NCI-H2227 (cell line): ENCODE measurements around the gene FRRS1.

Source experiments
- DNase-seq: peaks from one replicate; lab custom pipeline; 2025; ENCODE audit not compliant: unreplicated experiment; lab: John Stamatoyannopoulos, UW

FRRS1 gene

GRCh38 chr1:99677416-99677815, 89.0 kb downstream of the FRRS1 start:
- DNase-seq = no peak

GRCh38 chr1:99676876-99677275, 89.6 kb downstream of the FRRS1 start:
- no peak for DNase-seq

GRCh38 chr1:99675994-99676393, 90.4 kb downstream of the FRRS1 start:
- DNase-seq = no peak

- DNase-seq = no peak
These were observed 91.1 kb downstream of the FRRS1 start for GRCh38 chr1:99675292-99675691.

GRCh38 chr1:99674115-99675064, 92.0 kb downstream of the FRRS1 start:
- no peak for DNase-seq

GRCh38 chr1:99673315-99673714, 93.1 kb downstream of the FRRS1 start:
- no peak for DNase-seq

GRCh38 chr1:99672530-99673213, 93.8 kb downstream of the FRRS1 start:
- DNase-seq = no peak

- DNase-seq = no peak
These were observed 94.4 kb downstream of the FRRS1 start for GRCh38 chr1:99672038-99672437.

- DNase-seq = no peak
These were observed 95.9 kb downstream of the FRRS1 start for GRCh38 chr1:99670583-99670982.

- no peak for DNase-seq
These were observed 96.6 kb downstream of the FRRS1 start for GRCh38 chr1:99669821-99670220.

GRCh38 chr1:99669376-99669775, 97.1 kb downstream of the FRRS1 start:
- no peak for DNase-seq

GRCh38 chr1:99665212-99665611, 101.2 kb downstream of the FRRS1 start:
- DNase-seq = no peak

GRCh38 chr1:99663501-99663900, 102.9 kb downstream of the FRRS1 start:
- DNase-seq = no peak

GRCh38 chr1:99662539-99663080, 103.8 kb downstream of the FRRS1 start:
- DNase-seq = no peak

GRCh38 chr1:99661780-99662179, 104.7 kb downstream of the FRRS1 start:
- no peak for DNase-seq

GRCh38 chr1:99660496-99660895, 105.9 kb downstream of the FRRS1 start:
- DNase-seq = no peak

GRCh38 chr1:99659755-99660210, 106.7 kb downstream of the FRRS1 start:
- no peak for DNase-seq
